CD4-positive, alpha-beta T cell treated with Interleukin-10 for 1 hour (primary cell): ENCODE data around the gene HUNK.
A peak's percentile ranks its signal among the peaks of the same experiment; 100 is the strongest.
"Not testable (repeated sequence)": the region's sequence is repeated elsewhere in the genome, so short reads cannot be mapped to it uniquely, and the experiment has no call there.

Source experiments
- DNase-seq: peaks from one replicate; pipeline ENCODE4 v3.0.0-alpha.2; 2020

Gene HUNK

DNA sequence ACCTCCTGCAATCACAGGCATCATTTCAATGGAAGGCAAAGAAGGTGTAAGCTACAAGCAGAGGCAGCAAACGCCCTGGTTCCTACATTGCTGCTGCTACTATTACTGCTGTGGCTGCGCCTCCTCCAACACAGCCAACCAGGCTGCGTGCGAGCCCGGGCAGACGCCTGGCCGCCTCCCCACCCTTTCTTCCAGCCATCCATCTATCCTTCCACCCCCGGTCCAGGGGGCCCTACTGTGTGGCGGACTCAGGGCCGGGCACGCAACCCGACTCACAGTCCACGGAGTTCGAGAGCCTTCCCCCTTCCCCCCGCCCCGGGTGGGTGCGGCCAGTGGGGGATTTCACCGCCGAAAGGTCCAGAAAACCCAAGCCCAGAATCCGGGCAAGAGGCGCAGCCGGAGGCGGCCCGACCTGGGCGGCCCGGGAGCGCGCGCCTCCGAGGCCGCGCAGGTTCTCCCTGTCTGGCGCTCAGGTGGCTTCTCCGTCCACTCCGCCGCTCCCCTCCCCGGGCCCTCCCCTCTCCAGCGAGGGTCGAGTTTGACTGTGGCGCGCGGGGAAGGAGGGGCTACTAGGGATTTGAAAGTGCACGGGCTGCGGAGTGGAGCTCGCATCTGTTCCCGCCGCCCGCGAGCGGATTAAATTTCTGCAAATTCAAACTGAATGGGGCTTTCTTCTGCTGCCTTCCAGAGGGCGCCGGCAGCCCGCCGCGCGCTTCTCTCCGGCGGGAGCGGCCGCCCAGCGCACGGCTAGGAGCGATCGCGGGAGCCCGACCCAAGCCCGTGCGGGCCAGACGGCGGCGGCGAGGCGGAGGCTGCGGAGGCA lies at the start of gene HUNK:
Gene HUNK (plus strand): TSS at position 569 of the 823 bp plus-strand sequence. CDS start 655 bp downstream, outside the sequence.
- DNase-seq: no peak

DNA sequence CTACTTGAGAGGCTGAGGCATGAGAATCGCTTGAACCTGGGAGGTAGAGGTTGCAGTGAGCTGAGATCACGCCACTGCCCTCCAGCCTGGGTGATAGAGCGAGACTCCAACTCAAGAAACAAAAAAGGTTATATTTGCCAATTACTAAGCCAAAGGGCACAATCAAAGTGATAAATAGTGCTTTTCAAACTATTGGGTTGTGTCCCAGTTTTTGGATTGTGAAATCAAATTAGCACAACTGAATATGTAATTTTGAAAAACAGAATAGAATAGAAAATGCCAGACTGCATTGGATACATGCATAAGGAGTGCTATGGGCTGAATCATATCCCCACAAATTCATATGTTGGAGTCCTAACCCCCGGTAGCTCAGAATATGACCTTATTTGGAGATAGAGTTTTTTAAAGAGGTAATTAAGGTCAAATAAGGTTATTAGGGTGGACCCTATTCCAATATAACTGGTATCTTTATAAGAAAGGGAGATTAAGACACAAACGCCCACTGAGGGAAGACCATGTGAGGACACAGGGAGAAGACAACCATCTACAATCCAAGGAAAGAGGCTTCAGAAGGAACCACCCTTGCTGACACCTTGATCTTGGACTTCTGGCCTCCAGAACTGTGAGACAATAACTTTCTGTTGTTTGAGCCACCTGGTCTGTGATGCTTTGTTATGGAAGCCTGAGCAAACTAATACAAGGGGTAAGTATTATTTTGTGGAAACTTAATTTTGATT lies 42.9 kb upstream of the HUNK start:
- no peak for DNase-seq

DNA sequence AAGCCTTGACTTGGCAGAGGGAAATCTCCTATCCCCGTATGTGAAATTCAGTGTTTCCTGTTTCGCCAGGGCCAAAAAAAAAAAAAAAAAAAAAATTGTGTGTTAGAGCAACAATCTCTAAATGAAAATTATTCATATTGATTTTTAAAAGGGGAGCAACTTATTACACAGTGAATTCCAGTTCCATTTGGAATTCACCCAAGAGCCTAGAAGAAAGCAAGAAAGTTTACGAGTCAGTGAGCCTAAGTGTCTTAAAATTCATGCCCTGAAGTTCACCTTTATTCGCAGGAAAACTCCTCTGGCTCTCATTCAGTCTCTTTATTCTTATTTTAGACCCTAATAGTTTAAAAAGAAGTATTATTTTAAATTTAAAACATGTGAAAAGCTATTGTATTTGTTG lies 42.1 kb upstream of the HUNK start:
- DNase-seq: no peak

DNA sequence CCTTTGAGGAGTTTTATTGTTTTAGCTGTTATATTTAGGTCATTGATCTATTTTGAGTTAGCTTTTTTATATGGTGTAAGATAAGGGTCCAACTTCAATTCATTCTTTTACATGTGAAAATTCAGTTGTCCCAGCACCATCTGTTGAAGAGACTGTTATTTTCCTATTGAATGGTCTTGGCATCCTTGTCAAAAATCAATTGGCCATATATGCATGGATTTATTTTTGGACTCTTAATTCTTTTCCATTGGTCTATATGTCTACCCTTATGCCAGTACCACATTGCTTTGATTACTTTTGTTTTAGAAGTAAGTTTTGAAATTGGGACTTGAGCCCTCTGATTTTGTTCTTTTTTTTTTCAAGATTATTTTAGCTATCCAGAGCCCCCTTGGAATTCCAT lies 35.8 kb upstream of the HUNK start:
- DNase-seq: no peak

DNA sequence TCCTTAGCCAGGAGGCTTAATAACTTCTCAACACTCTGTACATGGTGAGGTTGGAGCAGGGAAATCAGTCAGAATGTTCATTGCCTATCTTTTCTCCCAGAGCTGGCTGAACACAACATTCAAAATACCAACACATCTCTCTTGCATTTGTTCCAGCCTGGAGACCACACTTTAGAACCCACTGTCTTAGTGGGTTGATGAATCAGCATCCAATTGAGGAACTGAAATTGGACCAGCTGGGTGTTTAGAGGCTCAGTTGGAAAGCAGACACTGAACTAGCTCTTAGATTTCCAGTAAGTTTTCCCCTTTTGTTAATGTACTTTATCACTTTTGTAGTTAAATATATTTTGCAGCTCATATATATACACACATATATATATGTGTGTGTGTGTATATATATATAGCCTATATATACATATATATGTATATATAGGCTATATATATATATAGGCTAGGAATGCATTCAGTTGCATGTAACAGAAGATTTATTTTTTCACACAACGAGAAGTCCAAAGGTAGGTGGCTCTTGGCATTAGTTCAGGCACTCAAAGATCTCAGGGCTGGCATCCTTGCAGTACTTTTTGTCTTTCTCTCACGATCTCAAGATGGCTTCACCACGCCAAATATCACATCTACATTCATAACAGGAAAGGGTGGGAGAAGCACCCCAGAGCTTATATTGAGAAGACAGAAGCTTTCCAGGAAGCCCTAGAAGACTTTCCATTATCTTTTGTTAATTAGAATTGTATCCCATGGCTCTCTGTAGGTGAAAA lies 35.0 kb upstream of the HUNK start:
- DNase-seq: no peak

DNA sequence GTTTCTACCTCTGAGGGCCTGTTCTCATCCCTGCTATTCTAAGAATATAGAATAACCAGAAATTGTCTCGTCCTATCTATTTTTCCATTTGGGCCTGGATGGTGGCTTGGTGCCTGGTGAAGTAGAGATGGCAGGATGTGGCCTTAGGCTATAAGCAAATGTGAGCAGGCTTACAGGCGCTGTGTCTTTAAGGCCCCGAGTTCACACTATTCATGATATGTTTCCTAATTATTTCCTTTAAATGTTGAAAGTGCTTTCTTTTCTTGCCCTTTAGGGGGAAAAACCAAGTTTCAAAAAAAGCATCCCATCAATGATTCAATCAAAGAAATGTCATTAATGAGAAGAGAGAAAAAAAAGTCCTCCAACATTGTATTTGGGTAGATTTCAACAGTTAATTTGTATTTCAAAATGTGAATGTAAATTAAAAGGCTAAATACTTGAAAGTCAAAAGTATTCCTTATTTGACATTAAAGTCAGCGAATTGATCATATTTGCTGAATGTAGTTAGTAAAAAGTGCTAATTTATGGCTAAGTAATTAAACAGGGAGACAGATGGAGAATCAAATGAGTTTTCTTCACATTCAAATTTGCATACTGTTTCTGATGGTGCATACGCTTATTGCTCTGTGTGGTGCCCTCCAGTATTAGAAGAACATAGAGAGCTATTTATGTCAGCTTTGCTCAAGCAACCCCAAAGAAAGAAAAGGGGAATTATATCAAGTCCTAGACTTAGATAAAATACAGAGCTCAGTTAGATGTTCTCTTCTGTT lies 34.0 kb upstream of the HUNK start:
- no peak for DNase-seq

DNA sequence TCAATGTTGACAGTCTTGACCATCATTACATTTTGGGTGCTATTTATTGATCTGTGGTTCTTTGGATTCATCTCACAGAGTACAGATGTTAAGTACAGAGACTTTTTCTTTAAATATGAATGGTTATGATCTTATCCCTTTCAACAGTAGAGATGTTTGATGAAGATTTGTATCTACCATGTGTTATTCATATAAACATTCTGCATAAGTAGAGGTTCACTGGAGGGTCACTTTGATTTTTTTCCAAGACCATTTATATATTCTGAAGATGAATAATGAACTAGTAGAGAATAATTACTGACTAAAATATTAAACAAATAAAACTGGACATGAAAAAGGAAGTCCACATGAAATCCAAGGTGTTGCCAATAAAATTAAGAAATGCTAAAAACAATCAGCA lies 28.6 kb upstream of the HUNK start:
- DNase-seq: no peak

DNA sequence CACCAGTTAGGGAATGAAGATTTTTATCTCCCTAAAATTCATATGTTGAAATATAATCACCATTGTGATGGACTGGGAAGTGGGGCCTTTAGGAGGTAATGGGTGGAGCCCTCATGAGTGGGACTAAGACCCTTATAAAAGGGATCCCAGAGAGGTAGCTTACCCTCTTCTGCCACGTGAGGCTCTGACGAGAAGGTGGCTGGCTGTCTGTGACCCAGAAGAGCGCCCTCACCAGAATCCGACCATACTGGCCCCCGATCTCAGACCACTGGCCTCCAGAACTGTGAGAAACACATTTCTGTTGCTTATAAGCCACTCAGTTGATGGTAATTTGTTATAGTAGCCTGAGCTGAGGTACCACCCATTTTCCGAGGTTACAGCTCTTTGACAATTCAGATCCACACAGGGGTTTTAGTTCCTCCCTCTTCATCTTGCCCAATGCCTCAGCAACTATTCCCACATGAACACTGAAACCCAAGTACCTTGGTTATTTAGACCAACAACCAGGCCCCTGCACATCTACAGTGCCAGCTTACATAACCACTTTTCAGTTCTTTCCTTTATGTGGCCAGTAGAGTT lies 27.6 kb upstream of the HUNK start:
- DNase-seq: no peak

DNA sequence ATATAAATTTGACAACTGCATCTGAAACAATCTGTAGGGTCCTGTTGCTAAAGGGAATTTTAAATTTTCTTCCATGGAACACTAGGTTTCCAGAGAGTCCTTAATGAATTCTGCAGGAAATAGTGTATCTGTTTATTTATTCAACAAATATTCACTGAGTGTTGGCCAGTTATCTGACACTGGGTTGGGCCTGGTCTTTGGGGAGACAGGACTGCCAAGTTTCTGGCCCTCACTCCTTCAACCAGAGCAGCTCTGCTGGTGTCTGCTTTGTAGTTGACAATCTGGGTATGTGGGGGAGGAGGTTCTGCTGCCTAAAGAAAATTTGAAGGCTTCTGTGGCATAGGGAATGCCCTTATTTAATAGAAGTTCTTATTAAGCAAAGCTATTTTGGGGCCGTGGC lies 26.1 kb upstream of the HUNK start:
- no peak for DNase-seq

DNA sequence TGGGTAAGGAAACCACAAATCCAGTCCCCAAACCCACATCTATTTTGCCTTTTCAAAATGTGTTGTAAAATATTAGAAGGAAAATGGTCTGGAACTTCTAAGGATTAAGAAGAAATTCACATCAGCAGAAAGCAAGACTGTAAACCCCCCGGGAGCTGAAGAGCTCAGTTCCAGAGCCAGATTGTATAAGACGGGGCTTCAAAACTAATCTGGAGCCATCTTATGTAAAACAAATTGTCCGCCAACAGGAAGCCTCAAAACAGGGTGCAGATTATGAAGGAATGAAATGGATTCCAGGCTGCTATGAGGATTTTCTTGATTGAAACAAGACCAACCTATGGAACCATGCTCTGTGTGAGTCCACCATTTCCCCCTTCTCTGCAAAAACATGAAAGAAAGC lies 25.1 kb upstream of the HUNK start:
- no peak for DNase-seq

DNA sequence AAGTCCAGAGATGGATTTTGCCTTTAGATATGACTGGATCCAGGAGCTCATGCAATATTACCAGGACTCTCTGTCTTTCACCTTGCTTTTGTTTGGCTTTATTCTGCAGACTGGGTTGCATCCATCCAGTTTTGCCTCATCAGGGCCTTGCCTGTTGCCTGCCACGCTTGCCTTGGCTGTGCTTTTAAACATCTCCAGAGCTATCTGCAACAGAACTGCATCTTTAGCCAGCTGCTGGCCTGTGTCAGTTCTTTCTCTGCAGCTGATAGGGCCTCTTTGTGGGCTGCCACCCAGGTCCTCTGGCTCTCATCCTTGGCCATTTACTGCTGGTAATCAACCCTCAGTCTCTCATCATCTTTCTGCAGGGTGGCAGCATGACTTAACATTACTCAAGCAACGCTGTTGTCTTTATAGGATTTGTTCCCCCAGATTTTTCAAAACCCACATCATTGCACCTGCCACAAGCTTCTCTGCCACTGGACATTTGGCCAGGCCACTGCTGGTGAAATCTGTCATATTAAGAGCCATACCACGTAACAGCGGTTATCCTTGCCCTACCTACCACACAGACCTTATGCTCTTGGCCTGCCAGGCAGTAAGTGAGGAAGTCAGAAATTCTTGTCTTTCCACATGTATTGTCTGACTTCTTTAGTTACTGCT lies 24.4 kb upstream of the HUNK start:
- no peak for DNase-seq

DNA sequence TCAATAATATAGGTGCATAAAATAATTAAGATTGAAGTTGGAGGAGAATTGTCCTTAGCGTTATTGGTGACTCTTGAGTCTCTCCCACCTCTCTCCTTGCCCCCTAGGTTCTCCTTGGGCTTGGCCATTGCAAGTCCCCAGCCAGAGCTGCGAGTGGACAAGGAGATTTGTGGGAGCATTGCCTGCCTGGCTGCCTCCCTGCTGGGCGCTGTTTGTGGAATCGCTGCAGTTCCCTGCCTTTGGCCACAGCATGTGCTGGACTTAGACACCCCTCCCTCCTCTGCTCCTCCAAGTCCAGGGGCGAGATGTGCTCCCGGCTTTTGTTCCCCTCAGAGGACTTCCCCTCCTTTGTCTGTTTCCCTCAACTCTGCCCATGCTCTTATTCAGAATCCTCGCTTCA lies 21.9 kb upstream of the HUNK start:
- no peak for DNase-seq

DNA sequence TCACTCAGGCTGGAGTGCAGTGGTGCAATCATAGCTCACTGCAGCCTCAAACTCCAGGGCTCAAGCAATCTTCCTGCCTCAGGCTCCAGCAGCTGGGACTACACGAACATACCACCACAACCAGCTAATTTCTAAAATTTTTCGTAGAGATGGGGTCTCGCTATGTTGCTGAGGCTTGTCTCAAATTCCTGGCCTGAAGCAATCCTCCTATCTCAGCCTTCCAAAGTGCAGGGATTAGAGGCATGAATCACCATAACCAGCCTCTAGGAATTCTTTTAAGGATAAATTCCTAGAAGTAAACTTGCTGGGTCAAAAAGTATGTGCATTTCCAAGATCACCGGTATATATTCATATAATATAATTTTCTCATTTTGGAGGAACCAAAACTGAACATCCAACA lies 17.6 kb upstream of the HUNK start:
- DNase-seq: no peak

DNA sequence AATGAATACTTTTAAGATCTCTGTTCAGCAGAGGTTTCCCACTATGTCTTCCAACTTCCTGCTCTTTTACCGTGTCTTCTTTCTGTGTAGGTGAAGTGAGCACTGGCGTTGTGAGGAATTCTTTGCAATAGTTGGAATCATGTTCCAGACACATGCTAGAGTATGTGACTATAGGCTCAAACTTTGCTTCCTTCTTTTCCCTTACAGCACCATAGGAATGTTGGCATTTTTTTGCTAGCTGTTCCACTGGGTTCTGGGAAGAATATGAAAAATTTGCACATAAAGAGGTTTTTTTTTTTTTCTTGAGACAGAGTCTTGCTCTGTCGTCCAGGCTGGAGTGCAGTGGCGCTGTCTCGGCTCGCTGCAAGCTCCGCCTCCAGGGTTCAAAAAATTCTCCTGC lies 15.7 kb upstream of the HUNK start:
- no peak for DNase-seq

DNA sequence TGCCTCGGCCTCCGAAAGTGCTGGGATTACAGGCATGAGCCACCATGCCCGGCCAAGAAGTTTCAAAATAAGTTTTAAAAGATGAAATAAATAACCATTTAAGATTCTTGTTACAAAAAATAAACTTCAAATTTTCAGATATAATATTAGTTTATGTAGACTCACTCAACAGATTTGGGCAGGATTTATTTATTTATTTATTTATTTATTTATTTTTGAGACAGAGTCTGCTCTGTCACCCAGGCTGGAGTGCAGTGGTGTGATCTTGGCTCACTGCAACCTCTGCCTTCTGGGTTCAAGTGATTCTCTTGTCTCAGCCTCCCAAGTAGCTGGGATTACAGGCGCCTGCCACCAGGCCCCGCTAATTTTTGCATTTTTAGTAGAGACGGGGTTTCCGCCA lies 15.2 kb upstream of the HUNK start:
- not testable (repeated sequence) for DNase-seq

DNA sequence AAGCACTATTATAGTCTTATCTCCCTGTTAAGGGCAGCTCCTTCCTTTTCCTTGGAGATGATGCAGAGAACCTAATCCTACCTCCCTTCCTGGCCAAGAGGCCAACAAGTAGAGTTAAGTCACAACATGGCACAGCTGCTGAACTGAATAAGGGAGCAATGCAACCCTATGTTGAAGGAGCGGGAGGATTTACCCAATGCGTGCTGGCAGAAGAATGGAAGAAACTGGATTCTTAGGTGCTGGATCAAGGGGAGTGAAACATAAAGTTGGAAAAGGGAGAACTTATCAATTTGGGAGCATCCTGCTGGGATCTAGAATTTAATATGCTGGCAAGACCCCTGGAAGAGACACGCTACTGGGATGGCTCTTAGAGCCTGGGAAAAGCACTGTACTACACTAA lies 12.0 kb upstream of the HUNK start:
- no peak for DNase-seq

DNA sequence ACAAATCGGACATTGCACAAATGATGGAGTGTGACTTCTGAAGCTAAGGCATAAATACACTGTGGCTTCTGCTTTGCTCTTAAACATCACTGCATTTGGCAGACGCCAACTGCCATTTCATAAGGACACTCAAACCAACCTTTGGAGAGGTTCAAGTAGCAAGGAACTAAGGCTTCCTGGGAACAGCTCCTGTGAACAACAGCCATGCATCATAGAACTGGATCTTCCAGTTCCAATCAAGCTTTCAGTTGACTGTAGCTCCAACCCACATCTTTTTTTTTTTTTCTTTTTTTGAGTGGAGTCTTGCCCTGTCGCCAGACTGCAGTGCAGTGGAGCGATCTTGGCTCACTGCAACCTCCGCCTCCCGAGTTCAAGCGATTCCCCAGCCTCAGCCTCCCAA lies 10.7 kb upstream of the HUNK start:
- DNase-seq: no peak

DNA sequence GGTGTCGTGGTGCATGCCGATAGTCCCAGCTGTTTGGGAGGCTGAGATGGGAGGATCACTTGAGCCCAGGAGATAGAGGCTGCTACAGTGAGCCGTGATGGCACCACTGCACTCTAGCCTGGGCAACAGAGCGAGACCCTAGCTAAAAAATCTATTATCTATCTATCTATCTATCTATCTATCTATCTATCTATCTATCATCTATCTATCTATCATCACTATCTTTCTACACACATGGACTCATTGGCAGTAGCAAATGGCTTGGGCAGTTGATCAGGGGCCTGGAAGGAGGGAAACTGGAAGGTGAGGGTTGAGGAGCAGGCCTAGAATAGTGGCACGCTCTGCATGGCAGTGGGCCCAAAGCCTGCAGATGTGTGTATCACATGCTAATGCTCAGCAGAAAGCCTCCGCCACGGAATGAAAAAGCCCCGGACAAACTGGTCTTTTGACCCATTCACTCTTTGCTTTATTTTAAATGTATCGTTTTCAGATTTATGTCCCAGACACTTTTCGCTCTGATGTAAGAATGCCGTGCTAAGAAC lies 7.3 kb upstream of the HUNK start:
- no peak for DNase-seq

DNA sequence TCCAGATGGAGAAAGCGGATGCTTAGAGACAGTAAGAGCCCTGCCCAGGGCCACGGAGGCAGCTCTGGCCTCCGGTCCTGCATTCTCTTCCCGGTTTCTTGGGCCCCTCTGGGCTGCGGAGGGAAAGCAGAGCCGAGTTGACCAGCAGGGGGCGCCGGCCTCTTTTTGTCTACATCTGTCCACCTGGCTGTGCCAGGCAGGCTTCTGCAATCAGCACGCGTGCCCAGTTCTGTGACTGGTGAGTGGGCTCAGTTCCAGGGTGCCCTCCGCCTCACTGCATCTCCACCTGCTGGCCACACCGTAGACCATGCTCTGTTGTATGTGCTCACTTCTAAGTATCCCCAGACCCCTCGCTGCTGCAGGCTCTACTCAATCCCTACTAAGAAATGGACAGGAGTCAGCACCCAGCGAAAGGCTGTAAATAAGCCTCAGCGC lies 6.7 kb upstream of the HUNK start:
- peak; percentile 60 for DNase-seq

DNA sequence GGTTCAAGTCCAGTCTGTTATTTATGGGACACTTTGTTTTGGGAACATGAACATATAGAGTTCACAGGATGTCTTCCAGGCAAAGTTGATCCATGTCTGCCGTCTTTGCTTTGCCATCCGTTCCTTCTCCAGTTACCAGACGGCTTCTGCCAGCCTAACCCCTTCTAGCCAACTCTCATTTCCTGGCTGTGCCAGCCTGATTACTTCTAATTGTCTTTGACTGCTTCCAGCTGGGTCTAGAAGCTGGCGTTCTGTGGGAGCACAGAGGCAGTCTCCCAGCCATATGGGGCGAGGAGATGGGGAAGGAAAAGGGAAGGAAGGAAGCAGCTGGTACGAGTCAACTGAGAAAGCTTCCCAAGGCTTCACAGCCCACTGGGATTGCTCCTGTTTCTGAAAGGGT lies 3.1 kb upstream of the HUNK start:
- DNase-seq: no peak

DNA sequence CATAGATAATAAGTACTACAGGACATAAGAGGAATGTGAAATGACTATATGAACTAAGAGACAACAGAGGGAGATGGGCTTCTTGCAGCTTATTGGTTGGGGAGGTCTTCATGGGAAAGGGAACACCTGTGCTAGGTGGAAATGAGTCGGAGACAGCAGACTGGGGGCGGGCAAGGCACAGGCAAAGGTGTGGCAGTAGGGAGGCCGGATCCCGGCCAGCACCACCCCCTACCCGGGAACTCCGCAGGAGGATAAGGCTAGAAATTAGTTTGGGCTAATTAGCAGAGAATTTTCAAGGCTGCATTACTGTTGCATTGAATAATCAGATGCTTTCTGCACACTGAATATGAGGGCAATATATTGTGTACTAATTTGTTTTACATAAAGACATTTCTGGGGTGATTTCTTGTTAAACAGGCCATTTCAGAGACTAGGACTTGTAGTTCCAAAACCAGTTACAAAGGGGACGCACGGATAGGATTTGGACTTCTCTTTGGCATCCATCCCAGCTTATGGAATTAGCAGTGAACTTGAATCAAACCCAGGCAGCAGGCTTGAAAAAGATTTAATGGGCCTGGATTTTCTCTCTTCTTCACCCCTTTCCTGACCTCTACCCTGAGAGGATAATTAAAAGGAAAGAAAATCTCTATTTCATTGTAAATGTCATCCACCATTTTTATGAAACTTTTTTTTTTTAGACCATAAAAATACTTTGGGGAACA lies 2.2 kb upstream of the HUNK start:
- DNase-seq: no peak
